Activated T-helper 1 cell treated with anti-CD3 and anti-CD28 coated beads, Interleukin-2, amount 50 U/mL, for 16 hours (primary cell): ENCODE data around the gene NIN.

Source experiments
- DNase-seq, 2 donors: peaks; one replicate each; pipeline ENCODE4 v3.0.0-alpha.2; 2020; ENCODE audit warnings: low read depth in 1 of 2, low spot score in 1 of 2

The NIN gene

GRCh38 chr14:50795142-50795541 is 35.8 kb downstream of the NIN start:
- DNase-seq = no peak

- no peak for DNase-seq
Observed at GRCh38 chr14:50794068-50794645, 36.8 kb downstream of the NIN start.

- DNase-seq = no peak
Observed at GRCh38 chr14:50792634-50793068, 38.3 kb downstream of the NIN start.

- DNase-seq = no peak
Observed at GRCh38 chr14:50792051-50792477, 38.9 kb downstream of the NIN start.

GRCh38 chr14:50791201-50791600 is 39.8 kb downstream of the NIN start:
- no peak for DNase-seq

- DNase-seq = no peak
Observed at GRCh38 chr14:50790589-50790988, 40.4 kb downstream of the NIN start.

- no peak for DNase-seq
Observed at GRCh38 chr14:50786751-50787464, 44.1 kb downstream of the NIN start.

GRCh38 chr14:50785457-50786063 is 45.4 kb downstream of the NIN start:
- no peak for DNase-seq

- DNase-seq = no peak
Observed at GRCh38 chr14:50784683-50785456, 46.1 kb downstream of the NIN start.

- DNase-seq = no peak
Observed at GRCh38 chr14:50783563-50783962, 47.4 kb downstream of the NIN start.

- DNase-seq = no peak
Observed at GRCh38 chr14:50780393-50780792, 50.6 kb downstream of the NIN start.

- no peak for DNase-seq
Observed at GRCh38 chr14:50778721-50779483, 52.1 kb downstream of the NIN start.

- no peak for DNase-seq
Observed at GRCh38 chr14:50776522-50776921, 54.4 kb downstream of the NIN start.

GRCh38 chr14:50775357-50775756 is 55.6 kb downstream of the NIN start:
- DNase-seq = no peak

GRCh38 chr14:50774542-50775267 is 56.3 kb downstream of the NIN start:
- no peak for DNase-seq

- DNase-seq = no peak
Observed at GRCh38 chr14:50773632-50774541, 57.1 kb downstream of the NIN start.

GRCh38 chr14:50772412-50772811 is 58.5 kb downstream of the NIN start:
- DNase-seq = no peak

GRCh38 chr14:50770586-50770985 is 60.4 kb downstream of the NIN start:
- DNase-seq = no peak

- DNase-seq = no peak
Observed at GRCh38 chr14:50769863-50770500, 61.0 kb downstream of the NIN start.
